GM18870 (cell line): ENCODE data around the gene SHANK3.
"Not testable (repeated sequence)": the region's sequence is repeated elsewhere in the genome, so short reads cannot be mapped to it uniquely, and the experiment has no call there.

Source experiments
- ATAC-seq: cut with Tn5 transposase; IDR thresholded peaks from one replicate; pipeline ENCODE4 v1.9.1; 2021; ENCODE audit warnings: moderate library complexity; ENCODE audit not compliant: unreplicated experiment

SHANK3 gene

GRCh38 chr22:50643821-50644101 lies 28.9 kb upstream of the SHANK3 start:
- not testable (repeated sequence) for ATAC-seq

- ATAC-seq, result no peak
Measured at GRCh38 chr22:50653256-50653655, 19.4 kb upstream of the SHANK3 start.

- ATAC-seq, result not testable (repeated sequence)
Measured at GRCh38 chr22:50654664-50655063, 18.0 kb upstream of the SHANK3 start.

- ATAC-seq, result no peak
Measured at GRCh38 chr22:50656122-50657070, 16.2 kb upstream of the SHANK3 start.

GRCh38 chr22:50657925-50658324 lies 14.7 kb upstream of the SHANK3 start:
- ATAC-seq, result no peak

GRCh38 chr22:50659711-50660110 lies 12.9 kb upstream of the SHANK3 start:
- ATAC-seq, result not testable (repeated sequence)

- no peak for ATAC-seq
Measured at GRCh38 chr22:50660306-50660705, 12.3 kb upstream of the SHANK3 start.

GRCh38 chr22:50665212-50665611 lies 7.4 kb upstream of the SHANK3 start:
- ATAC-seq, result no peak

GRCh38 chr22:50665738-50666137 lies 6.9 kb upstream of the SHANK3 start:
- ATAC-seq, result no peak

- ATAC-seq, result no peak
Measured at GRCh38 chr22:50670513-50670912, 2.1 kb upstream of the SHANK3 start.

GRCh38 chr22:50670914-50671538 lies 1.6 kb upstream of the SHANK3 start:
- no peak for ATAC-seq

- no peak for ATAC-seq
Measured at GRCh38 chr22:50671641-50672040, 982 bp upstream of the SHANK3 start.

GRCh38 chr22:50672041-50672440 lies 582 bp upstream of the SHANK3 start:
- ATAC-seq, result no peak

- ATAC-seq, result no peak
Measured at GRCh38 chr22:50673231-50674129, 857 bp downstream of the SHANK3 start.

- ATAC-seq, result no peak
Measured at GRCh38 chr22:50674130-50674500, 1.5 kb downstream of the SHANK3 start.

GRCh38 chr22:50674606-50675552 lies 2.3 kb downstream of the SHANK3 start:
- no peak for ATAC-seq

GRCh38 chr22:50675553-50676179 lies 3.0 kb downstream of the SHANK3 start:
- no peak for ATAC-seq

GRCh38 chr22:50676180-50676636 lies 3.6 kb downstream of the SHANK3 start:
- no peak for ATAC-seq

- no peak for ATAC-seq
Measured at GRCh38 chr22:50676661-50677492, 4.3 kb downstream of the SHANK3 start.
